HCT116 (cell line): Measurements from ENCODE around the gene TBC1D8. TPM values are rescaled to one million over a fixed set of nuclear protein-coding genes. Genes with fewer than 3 reads are reported as not detected.

Experiments
- ATAC-seq: fragments of 200-7000 bp; cut with Tn5 transposase; 2 replicates; pipeline ENCODE4 v1.9.1; 2020; ENCODE audit warnings: mild to moderate bottlenecking, moderate library complexity
- BruUV-seq: library from RNA; stranded (reverse); fragments of 400-500 nt; replicated peaks from 2 replicates; lab custom pipeline; 2021; lab: Mats Ljungman, UMichigan
- CTCF ChIA-PET: fragments of 300-600 bp; sonication (Branson Sonifier 250); formaldehyde crosslinking; loops from one replicate; lab custom pipeline; 2021; ENCODE audit warnings: antibody characterized with exemption; lab: Charles Lee
- POLR2A ChIA-PET: fragments of 300-600, 350-600 bp; sonication (Branson Sonifier 250); formaldehyde crosslinking; loops from one replicate; lab custom pipeline; 2021; ENCODE audit warnings: antibody characterized with exemption; lab: Charles Lee
- RAD21 ChIA-PET, 2 experiments: fragments of 300-600 bp; sonication (Branson Sonifier 250); formaldehyde crosslinking; loops; one replicate each; lab custom pipeline; 2023; ENCODE audit warnings: low total read pairs in 2 of 2; ENCODE audit not compliant: uncharacterized antibody in 2 of 2, unreplicated experiment in 2 of 2, low non-redundant PET in 1 of 2; lab: Charles Lee
- DNase-seq: peaks from one replicate; pipeline ENCODE4 v3.0.0-alpha.2; 2010; ENCODE audit warnings: low read depth, low spot score
- H2AFZ ChIP-seq: fragments of 200-600 bp; shearing (Covaris generic), sonication (generic); 2 replicates; pipeline ENCODE4 v1.6.1; 2017; ENCODE audit warnings: low read depth, mixed run types, mixed read lengths, antibody characterized with exemption, low read length; ENCODE audit not compliant: poor library complexity, severe bottlenecking
- H3K27ac ChIP-seq: 2 replicates; pipeline ENCODE4 v1.5.1; 2012; ENCODE audit warnings: low read depth, low read length
- H3K27me3 ChIP-seq: fragments of 200-600 bp; sonication (generic); 2 replicates; pipeline ENCODE4 v1.6.1; 2016; ENCODE audit warnings: mixed run types, low read length, mixed read lengths; ENCODE audit not compliant: insufficient read depth
- H3K36me3 ChIP-seq, 2 experiments: fragments of 200-500 bp in 1 of 2; fragments of 200-600 bp in 1 of 2; sonication (Bioruptor generic) in 1 of 2; sonication (generic) in 1 of 2; 2 replicates each; pipeline versions ENCODE4 v1.5.1 to v1.6.1; 2014 to 2016; ENCODE audit warnings: low read length in 2 of 2, inconsistent platforms in 1 of 2, mixed read lengths in 1 of 2, mixed run types in 1 of 2; ENCODE audit not compliant: insufficient read depth in 2 of 2, control insufficient read depth in 1 of 2
- H3K4me1 ChIP-seq, 2 experiments: fragments of 200-600 bp in 1 of 2; sonication (generic) in 1 of 2; 2 replicates each; pipeline versions ENCODE4 v1.5.1 to v1.6.1; 2012 to 2017; ENCODE audit warnings: low read length in 2 of 2, inconsistent platforms in 1 of 2, mild to moderate bottlenecking in 1 of 2, mixed read lengths in 1 of 2, mixed run types in 1 of 2, moderate library complexity in 1 of 2; ENCODE audit not compliant: insufficient read depth in 2 of 2, control insufficient read depth in 1 of 2
- H3K4me2 ChIP-seq: fragments of 200-600 bp; sonication (generic); 2 replicates; pipeline ENCODE4 v1.6.1; 2017; ENCODE audit warnings: mixed run types, low read length, mixed read lengths
- H3K4me3 ChIP-seq, 2 experiments: fragments of 200-600 bp in 1 of 2; sonication (generic) in 1 of 2; replicated peaks in 1 of 2; 2 replicates each; pipeline ENCODE4 v1.5.1; 2011 to 2016; ENCODE audit warnings: low read length in 2 of 2, control low read depth in 1 of 2, low read depth in 1 of 2, mild to moderate bottlenecking in 1 of 2, mixed read lengths in 1 of 2, mixed run types in 1 of 2
- H3K79me2 ChIP-seq: fragments of 200-600 bp; sonication (generic); 2 replicates; pipeline ENCODE4 v1.6.1; 2017; ENCODE audit warnings: mild to moderate bottlenecking, mixed run types, low read length, moderate library complexity, mixed read lengths; ENCODE audit not compliant: insufficient read depth
- H3K9ac ChIP-seq: fragments of 200-600 bp; sonication (generic); 2 replicates; pipeline ENCODE4 v1.6.1; 2016; ENCODE audit warnings: low read length, mixed read lengths
- H3K9me2 ChIP-seq: fragments of 200-600 bp; sonication (generic), shearing (Covaris generic); 2 replicates; pipeline ENCODE4 v1.6.1; 2017; ENCODE audit warnings: mixed run types, mild to moderate bottlenecking, moderate library complexity; ENCODE audit not compliant: insufficient read depth
- H3K9me3 ChIP-seq, 2 experiments: fragments of 200-500 bp in 1 of 2; fragments of 200-600 bp in 1 of 2; sonication (Bioruptor generic) in 1 of 2; sonication (generic) in 1 of 2; 2 replicates each; pipeline ENCODE4 v1.6.1; 2014 to 2017; ENCODE audit warnings: low read length in 2 of 2, mixed read lengths in 2 of 2, inconsistent platforms in 1 of 2, low read depth in 1 of 2, mild to moderate bottlenecking in 1 of 2, mixed run types in 1 of 2, moderate library complexity in 1 of 2; ENCODE audit not compliant: control insufficient read depth in 1 of 2, insufficient read depth in 1 of 2
- H4K20me1 ChIP-seq: fragments of 200-600 bp; sonication (generic), shearing (Covaris generic); 2 replicates; pipeline ENCODE4 v1.6.1; 2017; ENCODE audit warnings: mixed run types, mild to moderate bottlenecking, moderate library complexity; ENCODE audit not compliant: insufficient read depth
- CBX3 ChIP-seq: IDR thresholded peaks from 2 replicates; pipeline ENCODE4 v1.6.1; 2012; ENCODE audit warnings: low read depth
- CEBPB ChIP-seq: IDR thresholded peaks from 2 replicates; pipeline ENCODE4 v1.6.1; 2012; ENCODE audit warnings: low read depth
- EGR1 ChIP-seq: IDR thresholded peaks from 2 replicates; pipeline ENCODE4 v1.6.1; 2012; ENCODE audit warnings: low read depth
- ELF1 ChIP-seq: IDR thresholded peaks from 2 replicates; pipeline ENCODE4 v1.6.1; 2012; ENCODE audit warnings: low read depth, borderline replicate concordance
- EZH2 ChIP-seq: fragments of 200-600 bp; sonication (generic); IDR thresholded peaks from 2 replicates; pipeline ENCODE4 v1.6.1; 2017; ENCODE audit warnings: antibody characterized with exemption, mixed run types
- FOSL1 ChIP-seq: IDR thresholded peaks from 2 replicates; pipeline ENCODE4 v1.6.1; 2012; ENCODE audit warnings: low read depth
- JUND ChIP-seq: IDR thresholded peaks from 2 replicates; pipeline ENCODE4 v1.6.1; 2012
- POLR2A ChIP-seq: IDR thresholded peaks from 2 replicates; pipeline ENCODE4 v1.7.0; 2011; ENCODE audit warnings: borderline replicate concordance; ENCODE audit not compliant: insufficient read depth, insufficient read length; ENCODE audit errors: extremely low read depth
- POLR2AphosphoS5 ChIP-seq: IDR thresholded peaks from 2 replicates; pipeline ENCODE4 v1.6.1; 2011; ENCODE audit warnings: mild to moderate bottlenecking, low read depth, low read length, moderate library complexity
- SIN3A ChIP-seq: IDR thresholded peaks from 2 replicates; pipeline ENCODE4 v1.6.1; 2012; ENCODE audit warnings: low read depth
- SRF ChIP-seq: IDR thresholded peaks from 2 replicates; pipeline ENCODE4 v1.6.1; 2012; ENCODE audit warnings: low read depth
- TCF7L2 ChIP-seq: IDR thresholded peaks from 2 replicates; pipeline ENCODE4 v1.7.0; 2011; ENCODE audit warnings: borderline replicate concordance, inconsistent platforms; ENCODE audit not compliant: insufficient read depth, insufficient read length; ENCODE audit errors: extremely low read depth
- YY1 ChIP-seq: IDR thresholded peaks from 2 replicates; pipeline ENCODE4 v1.6.1; 2011; ENCODE audit warnings: low read length, low read depth, moderate library complexity, mild to moderate bottlenecking; ENCODE audit not compliant: insufficient replicate concordance; ENCODE audit errors: extremely low read depth
- ZFX ChIP-seq: fragments of 450-650 bp; IDR thresholded peaks from 2 replicates; pipeline ENCODE4 v1.6.1; 2017
- ZNF274 ChIP-seq: fragments of 200-500 bp; sonication (Bioruptor generic); IDR thresholded peaks from 2 replicates; pipeline ENCODE4 v1.6.1; 2014; ENCODE audit warnings: mild to moderate bottlenecking, low read depth, low read length, inconsistent platforms
- intact Hi-C: fragments of 100-400 bp; cut with micrococcal nuclease; formaldehyde crosslinking; loops from 2 replicates; pipeline ENCODE4 v1.10.0; 2022
- total RNA-seq: library from RNA; stranded (reverse); gene quantifications from one replicate; pipeline ENCODE4 v1.2.1, GENCODE V29; 2021; ENCODE audit not compliant: unreplicated experiment
- TF ChIP-seq, protein P1 (sequence below): IDR thresholded peaks from 2 replicates; pipeline ENCODE4 v1.6.1; 2011; ENCODE audit warnings: mild to moderate bottlenecking, low read length, moderate library complexity; ENCODE audit not compliant: insufficient replicate concordance; ENCODE audit errors: extremely low read depth
- TF ChIP-seq, protein P2 (sequence below): IDR thresholded peaks from 2 replicates; pipeline ENCODE4 v1.6.1; 2012
- TF ChIP-seq, protein P3 (sequence below): IDR thresholded peaks from 2 replicates; pipeline ENCODE4 v1.6.1; 2012; ENCODE audit warnings: low read depth

TBC1D8 gene
- total RNA-seq, 1 experiment from 2014 or later = 44.0 TPM

DNA sequence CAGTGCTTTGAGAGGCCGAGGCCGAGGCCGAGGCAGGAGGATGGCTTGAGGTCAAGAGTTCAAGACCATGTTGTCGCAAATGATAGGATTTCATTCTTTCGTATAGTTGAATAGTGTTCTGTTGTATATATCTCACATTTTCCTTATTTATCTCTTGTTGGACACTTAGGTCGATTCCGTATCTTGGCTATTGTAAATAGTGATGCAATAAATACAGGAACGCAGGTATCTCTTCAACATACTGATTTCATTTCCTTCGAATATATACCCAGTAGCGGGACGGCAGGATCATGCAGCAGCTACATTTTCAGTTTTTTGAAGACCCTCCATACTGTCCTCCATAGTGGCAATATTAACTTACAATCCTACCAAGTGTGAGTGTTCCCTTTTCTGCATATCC, 4.1 kb downstream of the TBC1D8 start:
- no TSS peak for BruUV-seq
- peaks cover 39 to 68% of the 10 kb centered on the region in 2 experiments for H3K4me1 ChIP-seq
- POLR2A ChIA-PET = interaction anchor here (2.1 to 2.2 kb wide), 2 partner anchors 21 to 26 kb away, joined by 4 to 9 read pairs; no protein-coding TSS in a partner anchor

More for the DNA sequence above, 4.1 kb downstream of the TBC1D8 start:
- Histone ChIP-seq H2AFZ (no peak overlapping the region), H3K79me2 (peaks cover 85% of the 10 kb centered on the region), H3K27ac (no peak overlapping the region), H3K9me2 (no peaks in the 10 kb centered on the region), H3K4me3 (no peak overlapping the region), H3K4me2 (no peak overlapping the region), H4K20me1 (no peaks in the 10 kb centered on the region; the same call in 1 of the 2 replicates), H3K27me3 (no peaks in the 10 kb centered on the region), H3K9me3 (no peaks in the 10 kb centered on the region), H3K9ac (no peak overlapping the region), H3K36me3 (no peaks in the 10 kb centered on the region)
- intact Hi-C loops = no loop called here
- RAD21 ChIA-PET = no interaction called here
- no peak for TF ChIP-seq POLR2A
- TF ChIP-seq ZFX = no peak
- no peak for TF ChIP-seq CBX3
- TF ChIP-seq, protein P1, sequence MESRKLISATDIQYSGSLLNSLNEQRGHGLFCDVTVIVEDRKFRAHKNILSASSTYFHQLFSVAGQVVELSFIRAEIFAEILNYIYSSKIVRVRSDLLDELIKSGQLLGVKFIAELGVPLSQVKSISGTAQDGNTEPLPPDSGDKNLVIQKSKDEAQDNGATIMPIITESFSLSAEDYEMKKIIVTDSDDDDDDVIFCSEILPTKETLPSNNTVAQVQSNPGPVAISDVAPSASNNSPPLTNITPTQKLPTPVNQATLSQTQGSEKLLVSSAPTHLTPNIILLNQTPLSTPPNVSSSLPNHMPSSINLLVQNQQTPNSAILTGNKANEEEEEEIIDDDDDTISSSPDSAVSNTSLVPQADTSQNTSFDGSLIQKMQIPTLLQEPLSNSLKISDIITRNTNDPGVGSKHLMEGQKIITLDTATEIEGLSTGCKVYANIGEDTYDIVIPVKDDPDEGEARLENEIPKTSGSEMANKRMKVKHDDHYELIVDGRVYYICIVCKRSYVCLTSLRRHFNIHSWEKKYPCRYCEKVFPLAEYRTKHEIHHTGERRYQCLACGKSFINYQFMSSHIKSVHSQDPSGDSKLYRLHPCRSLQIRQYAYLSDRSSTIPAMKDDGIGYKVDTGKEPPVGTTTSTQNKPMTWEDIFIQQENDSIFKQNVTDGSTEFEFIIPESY = no peak
- no peak for TF ChIP-seq EGR1
- TF ChIP-seq CEBPB = no peak
- no peak for TF ChIP-seq SRF
- TF ChIP-seq TCF7L2 = no peak
- TF ChIP-seq YY1 = no peak
- TF ChIP-seq, protein P2, sequence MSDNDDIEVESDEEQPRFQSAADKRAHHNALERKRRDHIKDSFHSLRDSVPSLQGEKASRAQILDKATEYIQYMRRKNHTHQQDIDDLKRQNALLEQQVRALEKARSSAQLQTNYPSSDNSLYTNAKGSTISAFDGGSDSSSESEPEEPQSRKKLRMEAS = no peak
- no peak for TF ChIP-seq FOSL1
- TF ChIP-seq JUND = no peak
- no peak for TF ChIP-seq EZH2
- TF ChIP-seq POLR2AphosphoS5 = no peak
- TF ChIP-seq, protein P3, sequence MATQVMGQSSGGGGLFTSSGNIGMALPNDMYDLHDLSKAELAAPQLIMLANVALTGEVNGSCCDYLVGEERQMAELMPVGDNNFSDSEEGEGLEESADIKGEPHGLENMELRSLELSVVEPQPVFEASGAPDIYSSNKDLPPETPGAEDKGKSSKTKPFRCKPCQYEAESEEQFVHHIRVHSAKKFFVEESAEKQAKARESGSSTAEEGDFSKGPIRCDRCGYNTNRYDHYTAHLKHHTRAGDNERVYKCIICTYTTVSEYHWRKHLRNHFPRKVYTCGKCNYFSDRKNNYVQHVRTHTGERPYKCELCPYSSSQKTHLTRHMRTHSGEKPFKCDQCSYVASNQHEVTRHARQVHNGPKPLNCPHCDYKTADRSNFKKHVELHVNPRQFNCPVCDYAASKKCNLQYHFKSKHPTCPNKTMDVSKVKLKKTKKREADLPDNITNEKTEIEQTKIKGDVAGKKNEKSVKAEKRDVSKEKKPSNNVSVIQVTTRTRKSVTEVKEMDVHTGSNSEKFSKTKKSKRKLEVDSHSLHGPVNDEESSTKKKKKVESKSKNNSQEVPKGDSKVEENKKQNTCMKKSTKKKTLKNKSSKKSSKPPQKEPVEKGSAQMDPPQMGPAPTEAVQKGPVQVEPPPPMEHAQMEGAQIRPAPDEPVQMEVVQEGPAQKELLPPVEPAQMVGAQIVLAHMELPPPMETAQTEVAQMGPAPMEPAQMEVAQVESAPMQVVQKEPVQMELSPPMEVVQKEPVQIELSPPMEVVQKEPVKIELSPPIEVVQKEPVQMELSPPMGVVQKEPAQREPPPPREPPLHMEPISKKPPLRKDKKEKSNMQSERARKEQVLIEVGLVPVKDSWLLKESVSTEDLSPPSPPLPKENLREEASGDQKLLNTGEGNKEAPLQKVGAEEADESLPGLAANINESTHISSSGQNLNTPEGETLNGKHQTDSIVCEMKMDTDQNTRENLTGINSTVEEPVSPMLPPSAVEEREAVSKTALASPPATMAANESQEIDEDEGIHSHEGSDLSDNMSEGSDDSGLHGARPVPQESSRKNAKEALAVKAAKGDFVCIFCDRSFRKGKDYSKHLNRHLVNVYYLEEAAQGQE = no peak
- TF ChIP-seq SIN3A = no peak
- TF ChIP-seq ZNF274 = no peak
- TF ChIP-seq ELF1 = no peak
- ATAC-seq = no peak
- DNase-seq = no peak
- CTCF ChIA-PET = no interaction called here
